HepG2 (cell line): Measurements from ENCODE around the gene ANKHD1. TPM values are rescaled to one million over a fixed set of nuclear protein-coding genes. Genes with fewer than 3 reads are reported as not detected.

Source experiments
- ATAC-seq: fragments of 200-7000 bp; cut with Tn5 transposase; 3 replicates; pipeline ENCODE4 v1.9.1; 2020; ENCODE audit warnings: mild to moderate bottlenecking, moderate library complexity
- BruUV-seq: library from RNA; stranded (reverse); fragments of 400-500 nt; replicated peaks from 2 replicates; lab custom pipeline; 2021; lab: Mats Ljungman, UMichigan
- CTCF ChIA-PET: fragments of 300-600 bp; formaldehyde crosslinking; extraction: SDS; loops from one replicate; lab custom pipeline; 2021; ENCODE audit warnings: low total read pairs, inconsistent platforms, low intra/inter-chr PET ratio; lab: Yijun Ruan, JAX
- POLR2A ChIA-PET: fragments of 350-600 bp; sonication (Branson Sonifier 250); formaldehyde crosslinking; loops from one replicate; lab custom pipeline; 2020; ENCODE audit warnings: antibody characterized with exemption, inconsistent platforms; lab: Yijun Ruan, JAX
- DNase-seq: peaks from one replicate; pipeline ENCODE4 v3.0.0-alpha.2; 2015; ENCODE audit warnings: low spot score
- FAIRE-seq: peaks from 3 replicates; lab custom pipeline; 2011; peaks lifted over from hg19 to GRCh38; lab: Jason Lieb, UNC
- H2AFZ ChIP-seq: one replicate; pipeline ENCODE4 v1.6.1; 2011; ENCODE audit warnings: low read length, inconsistent platforms
- H3K27ac ChIP-seq: fragments of 300-600 bp; 3 replicates; pipeline ENCODE4 v1.8.0; 2011; ENCODE audit warnings: mixed run types, mild to moderate bottlenecking, mixed read lengths, low read length, inconsistent platforms; ENCODE audit not compliant: insufficient read depth; ENCODE audit errors: extremely low read length
- H3K27me3 ChIP-seq, 2 experiments: fragments of 200-600 bp in 1 of 2; 2 replicates in 1 of 2; 3 replicates in 1 of 2; pipeline versions ENCODE4 v1.6.0 to v1.8.0; 2011; ENCODE audit warnings: low read length in 2 of 2, mild to moderate bottlenecking in 2 of 2, moderate library complexity in 2 of 2, inconsistent platforms in 1 of 2; ENCODE audit not compliant: insufficient read depth in 2 of 2, control insufficient read depth in 1 of 2
- H3K36me3 ChIP-seq, 2 experiments: fragments of 200-600 bp in 1 of 2; replicated peaks in 1 of 2; 2 replicates in 1 of 2; 3 replicates in 1 of 2; pipeline versions ENCODE4 v1.5.1 to v1.8.0; 2011; ENCODE audit warnings: low read length in 2 of 2, inconsistent platforms in 1 of 2; ENCODE audit not compliant: insufficient read depth in 2 of 2, control insufficient read depth in 1 of 2
- H3K4me1 ChIP-seq: 2 replicates; pipeline ENCODE4 v1.5.1; 2012; ENCODE audit warnings: low read length, inconsistent platforms; ENCODE audit not compliant: insufficient read depth
- H3K4me2 ChIP-seq: 2 replicates; pipeline ENCODE4 v1.6.0; 2011; ENCODE audit warnings: low read depth, low read length, inconsistent platforms
- H3K4me3 ChIP-seq, 3 experiments: fragments of 200-600 bp in 1 of 3; sonication (generic), shearing (Covaris generic) in 1 of 3; replicated peaks in 1 of 3; 2 replicates each; pipeline ENCODE4 v1.5.1; 2011 to 2016; ENCODE audit warnings: low read length in 3 of 3, inconsistent platforms in 2 of 3, low read depth in 2 of 3, mild to moderate bottlenecking in 2 of 3, control low read depth in 1 of 3, mixed read lengths in 1 of 3; ENCODE audit not compliant: insufficient read depth in 1 of 3
- H3K79me2 ChIP-seq: one replicate; pipeline ENCODE4 v1.6.1; 2011; ENCODE audit warnings: low read length, inconsistent platforms; ENCODE audit not compliant: insufficient read depth
- H3K9ac ChIP-seq: 2 replicates; pipeline ENCODE4 v1.6.0; 2011; ENCODE audit warnings: mild to moderate bottlenecking, low read depth, low read length, inconsistent platforms; ENCODE audit not compliant: insufficient read depth
- H3K9me3 ChIP-seq: 2 replicates; pipeline ENCODE4 v1.5.1; 2012; ENCODE audit warnings: mild to moderate bottlenecking, low read length
- H4K20me1 ChIP-seq: 2 replicates; pipeline ENCODE4 v1.6.0; 2011; ENCODE audit warnings: inconsistent platforms, mild to moderate bottlenecking, low read length, moderate library complexity; ENCODE audit not compliant: insufficient read depth
- ATF7-NPFF ChIP-seq: sonication (generic); formaldehyde crosslinking; IDR thresholded peaks from 2 replicates; pipeline ENCODE4 v1.8.1; 2023; ENCODE audit warnings: mild to moderate bottlenecking, low read depth, missing genetic modification reagents, moderate library complexity
- FOXC1 ChIP-seq: sonication (generic); formaldehyde crosslinking; IDR thresholded peaks from 2 replicates; pipeline ENCODE4 v1.8.0; 2022; ENCODE audit warnings: mild to moderate bottlenecking, missing genetic modification reagents, borderline replicate concordance
- IRF2 ChIP-seq: IDR thresholded peaks from 2 replicates; pipeline ENCODE4 v1.6.1; 2018; ENCODE audit warnings: missing genetic modification reagents, missing compliant biosample characterization
- MYNN ChIP-seq: sonication (generic); formaldehyde crosslinking; IDR thresholded peaks from 2 replicates; pipeline ENCODE4 v1.4.0; 2020; ENCODE audit warnings: mild to moderate bottlenecking, low read depth, missing genetic modification reagents
- NFE2L2 ChIP-seq: fragments of 150-350 bp; IDR thresholded peaks from 2 replicates; pipeline ENCODE4 v1.6.1; 2014; ENCODE audit warnings: low read length
- SMC3 ChIP-seq: IDR thresholded peaks from 2 replicates; pipeline ENCODE4 v1.6.1; 2011; ENCODE audit warnings: low read length, improper control_type of control experiment
- STAG1 ChIP-seq: sonication (generic); formaldehyde crosslinking; IDR thresholded peaks from 2 replicates; pipeline ENCODE4 v1.4.0; 2020; ENCODE audit warnings: missing genetic modification reagents
- ZNF567 ChIP-seq: sonication (generic); formaldehyde crosslinking; IDR thresholded peaks from 2 replicates; pipeline ENCODE4 v1.8.1; 2023; ENCODE audit warnings: mild to moderate bottlenecking, missing genetic modification reagents, borderline replicate concordance
- ZNF777 ChIP-seq: sonication (generic); formaldehyde crosslinking; IDR thresholded peaks from 2 replicates; pipeline ENCODE4 v1.4.0; 2020; ENCODE audit warnings: missing genetic modification reagents
- ZSCAN21 ChIP-seq: sonication (generic); formaldehyde crosslinking; IDR thresholded peaks from 2 replicates; pipeline ENCODE4 v1.8.0; 2022; ENCODE audit warnings: mild to moderate bottlenecking, missing genetic modification reagents, moderate library complexity, borderline replicate concordance
- WGBS: methylation state at CpG from one replicate; pipeline ENCODE4 v1.1.6; 2017; ENCODE audit warnings: low lambda C conversion rate; 5-methylcytosine and 5-hydroxymethylcytosine counted together
- in situ Hi-C: cut with HindIII; loops from 2 replicates; pipeline ENCODE4 v1.10.0; 2017; ENCODE audit warnings: low pct_unique_long_range_greater_than_20kb; ENCODE audit not compliant: extremely low pct_ligation_motif_present
- intact Hi-C: fragments of 100-400 bp; cut with micrococcal nuclease; formaldehyde crosslinking; loops from one replicate; pipeline ENCODE4 v1.10.0; 2022; ENCODE audit not compliant: unreplicated experiment
- polyA plus RNA-seq, 8 experiments: library from polyadenylated mRNA; depleted of rRNA in 3 of 8; stranded (reverse) in 7 of 8; unstranded in 1 of 8; fragments of >200 nt; fragmentation: Illumina TruSeq in 4 of 8; extraction: Trizol in 4 of 8; gene quantifications; 2 replicates each; pipeline versions ENCODE4 v1.2.1 to v1.2.3, GENCODE V29; 2011 to 2016; ENCODE audit warnings: low read depth in 4 of 8, missing spikeins in 1 of 8, mixed read lengths in 1 of 8; ENCODE audit not compliant: insufficient read depth in 1 of 8
- total RNA-seq, 5 experiments: library from RNA; depleted of rRNA; stranded (reverse); fragments of >200 nt; fragmentation: Illumina TruSeq; extraction: Trizol; gene quantifications; 2 replicates each; pipeline ENCODE4 v1.2.3, GENCODE V29; 2016; ENCODE audit warnings: low read depth in 1 of 5
- TF ChIP-seq, protein P1 (sequence below): sonication (generic); formaldehyde crosslinking; IDR thresholded peaks from 2 replicates; pipeline ENCODE4 v1.8.0; 2022; ENCODE audit warnings: mild to moderate bottlenecking, missing genetic modification reagents
- TF ChIP-seq, protein P2 (sequence below): sonication (generic); formaldehyde crosslinking; IDR thresholded peaks from 2 replicates; pipeline ENCODE4 v1.5.0; 2020; ENCODE audit warnings: mild to moderate bottlenecking, missing genetic modification reagents
- TF ChIP-seq, protein P3 (sequence below): sonication (generic); formaldehyde crosslinking; IDR thresholded peaks from 2 replicates; pipeline ENCODE4 v1.4.0; 2020; ENCODE audit warnings: missing genetic modification reagents

The ANKHD1 gene
- total and polyA plus RNA-seq, 2 of the 13 experiments (the other 11 are each of a cell fraction or from before 2014, with no cell fraction given): 69.9 to 82.0 TPM

DNA sequence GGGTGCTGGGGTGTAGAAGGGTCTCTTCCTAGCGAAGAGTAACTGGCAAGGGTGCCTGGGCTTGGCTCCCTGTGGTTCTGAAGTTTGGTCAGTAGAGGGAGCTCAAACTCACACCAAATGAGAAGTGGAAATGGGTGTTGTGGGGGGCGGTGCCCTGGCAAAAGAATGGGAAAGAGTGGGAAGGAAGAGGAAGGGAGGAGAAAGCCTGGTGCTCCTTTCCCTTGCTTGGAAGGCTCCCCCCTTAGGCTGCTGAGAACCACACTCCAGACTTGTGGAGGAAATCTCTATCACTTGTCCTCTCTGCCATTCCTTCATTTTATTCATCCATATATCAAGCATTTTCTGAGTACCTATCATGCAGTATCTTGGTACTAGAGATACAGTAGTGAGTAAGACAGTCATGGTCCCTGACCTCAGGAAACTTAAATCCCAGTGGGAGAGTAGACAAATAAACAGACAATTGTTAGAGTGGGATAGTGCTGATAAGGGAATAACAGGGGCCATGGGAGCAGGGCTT is 28.6 kb upstream of the ANKHD1 start:
- 25% methylated on average over 2 of the region's 2 CpGs for WGBS
- Histone ChIP-seq H3K79me2 (no peaks in the 10 kb centered on the region), H3K4me3 (no peak overlapping the region), H3K9ac (no peak overlapping the region), H3K4me2 (peak overlapping the region; percentile 43), H3K36me3 (no peaks in the 10 kb centered on the region), H3K27ac (no peak overlapping the region), H3K9me3 (no peaks in the 10 kb centered on the region), H3K4me1 (peaks cover 24% of the 10 kb centered on the region), H4K20me1 (no peaks in the 10 kb centered on the region), H3K27me3 (no peaks in the 10 kb centered on the region), H2AFZ (no peak overlapping the region)
- peak; percentile 65 for DNase-seq
- in situ Hi-C loops (no loop called here), intact Hi-C loops (loop anchor here (10.0 kb wide), 1 partner anchor 122 kb away; no protein-coding TSS in a partner anchor)
- no TSS peak for BruUV-seq
- POLR2A ChIA-PET: interaction anchor here (0.9 kb wide), 1 partner anchor 28 kb away, joined by 4 read pairs; the partner anchor contains the start of gene ANKHD1
- ATAC-seq: peak; percentile 86
- peak; percentile 77 for FAIRE-seq
- CTCF ChIA-PET: interaction anchor here (1.9 kb wide), 1 partner anchor 361 kb away, joined by 4 read pairs; no protein-coding TSS in a partner anchor
- TF ChIP-seq NFE2L2: no peak
- 0 out of 2 replicates have a peak, but pooled peaks have one; percentile 30 for TF ChIP-seq IRF2 (CRISPR knock-in tag)
- TF ChIP-seq ATF7-NPFF (CRISPR knock-in tag): no peak
- TF ChIP-seq MYNN (CRISPR knock-in tag): no peak
- TF ChIP-seq SMC3: peak; percentile 63; the same call in 1 of the 2 replicates
- TF ChIP-seq ZSCAN21 (CRISPR knock-in tag): no peak
- TF ChIP-seq FOXC1 (CRISPR knock-in tag): peak; percentile 47; the same call in 1 of the 2 replicates
- TF ChIP-seq ZNF777 (CRISPR knock-in tag): no peak
- TF ChIP-seq, protein P1, sequence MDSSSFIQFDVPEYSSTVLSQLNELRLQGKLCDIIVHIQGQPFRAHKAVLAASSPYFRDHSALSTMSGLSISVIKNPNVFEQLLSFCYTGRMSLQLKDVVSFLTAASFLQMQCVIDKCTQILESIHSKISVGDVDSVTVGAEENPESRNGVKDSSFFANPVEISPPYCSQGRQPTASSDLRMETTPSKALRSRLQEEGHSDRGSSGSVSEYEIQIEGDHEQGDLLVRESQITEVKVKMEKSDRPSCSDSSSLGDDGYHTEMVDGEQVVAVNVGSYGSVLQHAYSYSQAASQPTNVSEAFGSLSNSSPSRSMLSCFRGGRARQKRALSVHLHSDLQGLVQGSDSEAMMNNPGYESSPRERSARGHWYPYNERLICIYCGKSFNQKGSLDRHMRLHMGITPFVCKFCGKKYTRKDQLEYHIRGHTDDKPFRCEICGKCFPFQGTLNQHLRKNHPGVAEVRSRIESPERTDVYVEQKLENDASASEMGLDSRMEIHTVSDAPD: no peak
- TF ChIP-seq, protein P2, sequence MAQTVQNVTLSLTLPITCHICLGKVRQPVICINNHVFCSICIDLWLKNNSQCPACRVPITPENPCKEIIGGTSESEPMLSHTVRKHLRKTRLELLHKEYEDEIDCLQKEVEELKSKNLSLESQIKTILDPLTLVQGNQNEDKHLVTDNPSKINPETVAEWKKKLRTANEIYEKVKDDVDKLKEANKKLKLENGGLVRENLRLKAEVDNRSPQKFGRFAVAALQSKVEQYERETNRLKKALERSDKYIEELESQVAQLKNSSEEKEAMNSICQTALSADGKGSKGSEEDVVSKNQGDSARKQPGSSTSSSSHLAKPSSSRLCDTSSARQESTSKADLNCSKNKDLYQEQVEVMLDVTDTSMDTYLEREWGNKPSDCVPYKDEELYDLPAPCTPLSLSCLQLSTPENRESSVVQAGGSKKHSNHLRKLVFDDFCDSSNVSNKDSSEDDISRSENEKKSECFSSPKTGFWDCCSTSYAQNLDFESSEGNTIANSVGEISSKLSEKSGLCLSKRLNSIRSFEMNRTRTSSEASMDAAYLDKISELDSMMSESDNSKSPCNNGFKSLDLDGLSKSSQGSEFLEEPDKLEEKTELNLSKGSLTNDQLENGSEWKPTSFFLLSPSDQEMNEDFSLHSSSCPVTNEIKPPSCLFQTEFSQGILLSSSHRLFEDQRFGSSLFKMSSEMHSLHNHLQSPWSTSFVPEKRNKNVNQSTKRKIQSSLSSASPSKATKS (CRISPR knock-in tag): no peak
- no peak for TF ChIP-seq ZNF567 (CRISPR knock-in tag)
- TF ChIP-seq STAG1 (CRISPR knock-in tag): peak; percentile 87
- TF ChIP-seq, protein P3, sequence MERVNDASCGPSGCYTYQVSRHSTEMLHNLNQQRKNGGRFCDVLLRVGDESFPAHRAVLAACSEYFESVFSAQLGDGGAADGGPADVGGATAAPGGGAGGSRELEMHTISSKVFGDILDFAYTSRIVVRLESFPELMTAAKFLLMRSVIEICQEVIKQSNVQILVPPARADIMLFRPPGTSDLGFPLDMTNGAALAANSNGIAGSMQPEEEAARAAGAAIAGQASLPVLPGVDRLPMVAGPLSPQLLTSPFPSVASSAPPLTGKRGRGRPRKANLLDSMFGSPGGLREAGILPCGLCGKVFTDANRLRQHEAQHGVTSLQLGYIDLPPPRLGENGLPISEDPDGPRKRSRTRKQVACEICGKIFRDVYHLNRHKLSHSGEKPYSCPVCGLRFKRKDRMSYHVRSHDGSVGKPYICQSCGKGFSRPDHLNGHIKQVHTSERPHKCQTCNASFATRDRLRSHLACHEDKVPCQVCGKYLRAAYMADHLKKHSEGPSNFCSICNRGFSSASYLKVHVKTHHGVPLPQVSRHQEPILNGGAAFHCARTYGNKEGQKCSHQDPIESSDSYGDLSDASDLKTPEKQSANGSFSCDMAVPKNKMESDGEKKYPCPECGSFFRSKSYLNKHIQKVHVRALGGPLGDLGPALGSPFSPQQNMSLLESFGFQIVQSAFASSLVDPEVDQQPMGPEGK (CRISPR knock-in tag): peak; percentile 56
